Mucosa of descending colon (tissue), 3 donors: ENCODE results near the gene HPN. TPM values are rescaled to one million over a fixed set of nuclear protein-coding genes. Genes with fewer than 3 reads are reported as not detected.
A peak's percentile ranks its signal among the peaks of the same experiment; 100 is the strongest.
"Not testable (repeated sequence)": the region's sequence is repeated elsewhere in the genome, so short reads cannot be mapped to it uniquely, and the experiment has no call there.

Experiments used
- ATAC-seq: fragments of 200-7000 bp; cut with Tn5 transposase; one replicate; pipeline ENCODE4 v1.9.1; 2020; ENCODE audit warnings: mild to moderate bottlenecking, moderate library complexity
- DNase-seq, 3 donors: peaks; one replicate each; pipeline ENCODE4 v3.0.0-alpha.2; 2020
- H3K36me3 ChIP-seq: fragments of 200-600 bp; one replicate; pipeline ENCODE4 v1.8.0; 2021; ENCODE audit warnings: low read depth, mild to moderate bottlenecking
- H3K4me1 ChIP-seq: fragments of 200-600 bp; one replicate; pipeline ENCODE4 v1.8.0; 2021; ENCODE audit warnings: low read depth, mild to moderate bottlenecking
- H3K4me3 ChIP-seq: fragments of 200-600 bp; one replicate; pipeline ENCODE4 v1.8.0; 2021; ENCODE audit warnings: mild to moderate bottlenecking
- H3K9me3 ChIP-seq: fragments of 200-600 bp; one replicate; pipeline ENCODE4 v1.8.0; 2021; ENCODE audit warnings: mild to moderate bottlenecking
- intact Hi-C, 2 donors: fragments of 100-400 bp; cut with DNase I in 1 of 2; cut with micrococcal nuclease in 1 of 2; formaldehyde crosslinking; loops; one replicate each; pipeline versions ENCODE4 v1.11.0 to v1.11.1; 2022; cut with DNase I, micrococcal nuclease
- total RNA-seq, 3 donors: library from RNA; stranded (reverse); fragmentation: NEBNext Ultra II Directional in 2 of 3; extraction: Animal tissue kit (Norgen Biotek cat#: 25700) in 2 of 3; gene quantifications; one replicate each; pipeline versions ENCODE4 v1.2.1 to v1.2.4, GENCODE V29; 2021 to 2023
- TF ChIP-seq, protein P1 (sequence below): fragments of 200-600 bp; IDR thresholded peaks from one replicate; pipeline ENCODE4 v1.8.0; 2022; ENCODE audit warnings: antibody characterized with exemption, mild to moderate bottlenecking
- donor health status: DM: no; HTN: no; CAD: no; lungs with moderate emphysema.
- donor health status: DM: no; HTN: no; CAD: no.
- donor health status: DM: no; HTN: yes; CAD: no.

HPN gene
- total RNA-seq, 3 donors from 2014 or later: 0.54 to 0.94 TPM; not detected in 1

DNA sequence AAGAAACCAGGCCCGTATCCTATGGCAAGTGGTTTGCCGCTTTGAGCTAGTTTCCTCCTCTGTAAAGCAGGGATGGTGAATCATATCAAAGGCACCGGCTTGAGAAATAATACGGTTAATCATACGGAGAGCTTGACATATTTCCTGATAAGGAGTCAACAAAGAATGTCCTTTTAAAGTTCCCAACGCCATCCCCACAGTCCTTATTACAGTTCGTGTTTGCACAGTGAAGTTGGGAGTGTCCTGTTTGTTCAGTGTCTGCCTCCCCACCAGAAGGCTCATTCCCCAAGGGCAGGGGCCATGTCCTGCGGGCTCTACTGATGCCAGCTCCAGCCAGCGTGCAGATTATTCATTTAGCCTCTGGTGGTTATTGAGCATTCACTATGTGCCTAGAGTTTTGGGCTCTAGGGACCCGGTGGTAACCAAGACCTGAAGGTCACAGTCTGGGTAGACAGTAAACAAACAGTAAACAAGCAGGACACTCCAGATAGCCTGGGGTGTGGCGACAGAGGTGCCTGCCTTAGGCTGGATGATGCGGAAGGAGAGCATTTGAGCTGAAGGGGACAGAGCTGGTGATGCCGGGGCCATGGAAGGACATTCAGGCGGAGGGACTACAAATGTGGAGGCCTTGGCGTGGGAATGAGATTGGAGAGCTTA is 35.1 kb upstream of the HPN start:
- ATAC-seq (peak; percentile 88), DNase-seq (peak; percentile 71 to 78 (median 77))
- peaks cover 53% of the 10 kb centered on the region for H3K4me1 ChIP-seq
- intact Hi-C loops: no loop called here
- H3K36me3 ChIP-seq: no peaks in the 10 kb centered on the region
- no peak overlapping the region for H3K4me3 ChIP-seq
- no peaks in the 10 kb centered on the region for H3K9me3 ChIP-seq
- TF ChIP-seq, protein P1, sequence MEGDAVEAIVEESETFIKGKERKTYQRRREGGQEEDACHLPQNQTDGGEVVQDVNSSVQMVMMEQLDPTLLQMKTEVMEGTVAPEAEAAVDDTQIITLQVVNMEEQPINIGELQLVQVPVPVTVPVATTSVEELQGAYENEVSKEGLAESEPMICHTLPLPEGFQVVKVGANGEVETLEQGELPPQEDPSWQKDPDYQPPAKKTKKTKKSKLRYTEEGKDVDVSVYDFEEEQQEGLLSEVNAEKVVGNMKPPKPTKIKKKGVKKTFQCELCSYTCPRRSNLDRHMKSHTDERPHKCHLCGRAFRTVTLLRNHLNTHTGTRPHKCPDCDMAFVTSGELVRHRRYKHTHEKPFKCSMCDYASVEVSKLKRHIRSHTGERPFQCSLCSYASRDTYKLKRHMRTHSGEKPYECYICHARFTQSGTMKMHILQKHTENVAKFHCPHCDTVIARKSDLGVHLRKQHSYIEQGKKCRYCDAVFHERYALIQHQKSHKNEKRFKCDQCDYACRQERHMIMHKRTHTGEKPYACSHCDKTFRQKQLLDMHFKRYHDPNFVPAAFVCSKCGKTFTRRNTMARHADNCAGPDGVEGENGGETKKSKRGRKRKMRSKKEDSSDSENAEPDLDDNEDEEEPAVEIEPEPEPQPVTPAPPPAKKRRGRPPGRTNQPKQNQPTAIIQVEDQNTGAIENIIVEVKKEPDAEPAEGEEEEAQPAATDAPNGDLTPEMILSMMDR: no peak

DNA sequence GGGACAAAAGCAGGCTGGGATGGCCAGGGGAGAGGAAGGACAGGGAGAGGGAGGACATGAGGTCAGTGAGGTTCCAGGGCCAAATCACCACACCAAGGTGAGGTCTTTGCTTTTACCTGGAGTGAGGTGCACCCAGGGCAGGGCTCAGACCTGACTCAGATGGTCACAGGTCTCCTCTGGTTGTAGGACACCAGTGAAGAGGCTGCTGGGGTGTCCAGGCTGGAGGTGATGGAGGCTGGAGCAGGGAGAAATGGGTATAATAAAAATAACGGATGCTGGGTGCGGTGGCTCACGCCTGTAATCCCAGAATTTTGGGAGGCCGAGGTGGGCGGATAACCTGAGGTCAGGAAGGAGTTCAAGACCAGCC is 34.5 kb upstream of the HPN start:
- DNase-seq (no peak), ATAC-seq (no peak)
- no peaks in the 10 kb centered on the region for H3K9me3 ChIP-seq
- intact Hi-C loops: no loop called here
- H3K36me3 ChIP-seq: no peaks in the 10 kb centered on the region
- TF ChIP-seq, protein P1: no peak
- no peak overlapping the region for H3K4me3 ChIP-seq
- peaks cover 48% of the 10 kb centered on the region for H3K4me1 ChIP-seq

DNA sequence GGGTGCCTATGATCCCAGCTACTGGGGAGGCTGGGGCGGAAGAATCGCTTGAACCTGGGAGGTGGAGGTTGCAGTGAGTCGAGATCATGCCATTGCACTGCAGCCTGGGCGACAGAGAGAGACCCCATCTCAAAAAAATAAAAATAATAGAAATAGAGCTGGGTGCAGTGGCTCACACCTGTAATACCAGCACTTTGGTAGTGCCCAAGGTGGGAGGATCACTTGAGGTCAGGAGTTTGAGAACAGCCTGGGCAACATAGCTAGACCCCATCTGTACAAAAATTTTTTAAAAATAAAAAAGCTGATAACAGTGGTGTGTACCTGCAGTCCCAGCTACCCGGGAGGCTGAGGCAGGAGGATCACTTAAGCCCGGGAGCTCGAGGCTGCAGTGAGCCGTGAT is 34.1 kb upstream of the HPN start:
- intact Hi-C loops, DNase-seq, H3K9me3 ChIP-seq, H3K36me3 ChIP-seq, H3K4me3 ChIP-seq, ATAC-seq: not testable (repeated sequence)
- H3K4me1 ChIP-seq: peaks cover 45% of the 10 kb centered on the region

DNA sequence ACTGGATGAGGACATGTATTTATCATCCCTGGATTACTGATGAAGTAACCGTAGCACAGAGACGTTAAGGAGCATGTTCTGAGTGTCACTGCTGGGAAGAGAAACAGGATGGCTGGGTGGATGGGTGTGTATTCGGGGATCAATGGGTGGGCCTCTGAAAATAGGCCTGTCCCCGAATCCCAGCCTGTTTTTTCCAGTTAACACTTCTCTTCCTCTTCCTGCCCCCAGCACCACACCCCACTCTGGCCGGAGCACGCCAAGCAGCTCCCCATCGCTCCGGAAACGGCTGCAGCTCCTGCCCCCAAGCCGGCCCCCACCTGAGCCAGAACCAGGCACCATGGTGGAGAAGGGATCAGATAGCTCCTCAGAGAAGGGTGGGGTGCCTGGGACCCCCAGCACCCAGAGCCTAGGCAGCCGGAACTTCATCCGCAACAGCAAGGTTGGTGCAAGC is 32.6 kb upstream of the HPN start:
- peaks cover 45% of the 10 kb centered on the region for H3K4me1 ChIP-seq
- no peaks in the 10 kb centered on the region for H3K9me3 ChIP-seq
- no peaks in the 10 kb centered on the region for H3K36me3 ChIP-seq
- TF ChIP-seq, protein P1: no peak
- no peak overlapping the region for H3K4me3 ChIP-seq
- intact Hi-C loops: no loop called here
- peak in 1 of 3 donors; percentile 32 for DNase-seq
- no peak for ATAC-seq

DNA sequence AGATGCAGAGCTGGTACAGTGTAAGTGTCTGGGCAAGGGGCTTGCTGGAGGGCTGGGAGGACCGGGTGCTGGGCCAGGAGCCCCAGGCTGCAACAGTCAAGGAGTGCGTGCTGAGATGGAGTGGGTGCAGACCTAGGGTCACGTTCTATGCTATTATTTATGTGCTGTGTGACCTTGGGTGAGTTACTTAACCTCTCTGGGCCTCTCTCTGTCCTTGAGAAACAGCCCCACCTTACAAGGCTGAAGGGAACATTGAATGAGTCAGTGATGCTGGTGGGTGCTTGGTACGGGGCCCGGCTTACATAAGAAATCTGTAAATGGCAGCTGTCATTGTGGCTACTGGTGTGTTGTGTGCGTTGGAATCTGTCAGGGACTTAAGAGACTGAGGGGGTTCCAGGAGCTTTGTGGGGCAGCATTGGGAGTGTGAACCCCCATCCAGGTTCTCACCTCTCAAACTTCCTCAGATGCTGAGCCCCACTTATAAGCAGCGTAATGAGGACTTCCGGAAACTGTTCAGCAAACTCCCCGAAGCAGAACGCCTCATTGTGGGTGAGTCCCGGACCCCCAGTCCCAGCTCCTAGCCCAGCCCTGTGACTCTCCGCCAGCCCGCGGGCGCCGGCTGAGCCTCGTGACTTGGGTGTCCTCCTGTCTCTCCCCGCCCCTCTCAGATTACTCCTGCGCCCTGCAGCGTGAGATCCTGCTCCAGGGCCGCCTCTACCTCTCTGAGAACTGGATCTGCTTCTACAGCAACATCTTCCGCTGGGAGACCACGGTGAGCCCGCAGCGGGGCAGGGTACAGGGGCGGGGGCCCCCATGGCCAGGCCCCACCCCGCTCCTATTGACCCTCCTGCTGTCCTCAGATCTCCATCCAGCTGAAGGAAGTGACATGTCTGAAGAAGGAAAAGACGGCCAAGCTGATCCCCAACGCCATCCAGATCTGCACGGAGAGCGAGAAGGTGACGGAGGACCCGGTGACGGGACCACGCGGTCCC is 31.8 kb upstream of the HPN start:
- no peaks in the 10 kb centered on the region for H3K9me3 ChIP-seq
- H3K4me3 ChIP-seq: no peak overlapping the region
- intact Hi-C loops: loop anchor here in 1 of 2 donors (5.0 kb wide), 1 partner anchor 37 kb away; no protein-coding TSS in a partner anchor
- no peaks in the 10 kb centered on the region for H3K36me3 ChIP-seq
- TF ChIP-seq, protein P1: no peak
- DNase-seq (peak in 1 of 3 donors; percentile 36), ATAC-seq (no peak)
- H3K4me1 ChIP-seq: peaks cover 38% of the 10 kb centered on the region
